Psoas muscle (tissue), 8 donors: ENCODE data around the gene PCK1. TPM values are rescaled to one million over a fixed set of nuclear protein-coding genes. Genes with fewer than 3 reads are reported as not detected.

Experiments used
- ATAC-seq, 4 donors: fragments of 200-7000 bp; cut with Tn5 transposase; one replicate each; pipeline ENCODE4 v1.9.1; 2020; ENCODE audit warnings: moderate library complexity in 3 of 4, mild to moderate bottlenecking in 2 of 4
- DNase-seq, 2 donors: peaks; one replicate each; pipeline ENCODE4 v3.0.0-alpha.2; 2020
- H3K27ac ChIP-seq: fragments of 200-600 bp; one replicate; pipeline ENCODE4 v1.8.0; 2022
- H3K27me3 ChIP-seq, 3 donors: fragments of 200-600 bp in 1 of 3; one replicate each; pipeline versions ENCODE4 v1.6.1 to v1.8.0; 2013 to 2022; ENCODE audit warnings: low read length in 2 of 3, mild to moderate bottlenecking in 2 of 3, moderate library complexity in 1 of 3; ENCODE audit not compliant: insufficient read depth in 3 of 3
- H3K36me3 ChIP-seq, 2 donors: fragments of 200-600 bp in 1 of 2; one replicate each; pipeline versions ENCODE4 v1.6.1 to v1.8.0; 2013 to 2022; ENCODE audit warnings: low read depth in 1 of 2, mild to moderate bottlenecking in 1 of 2, moderate library complexity in 1 of 2; ENCODE audit not compliant: insufficient read depth in 1 of 2
- H3K4me1 ChIP-seq: fragments of 200-600 bp; one replicate; pipeline ENCODE4 v1.8.0; 2022
- H3K4me3 ChIP-seq: fragments of 200-600 bp; one replicate; pipeline ENCODE4 v1.8.0; 2022; ENCODE audit warnings: mild to moderate bottlenecking
- H3K9me3 ChIP-seq: fragments of 200-600 bp; one replicate; pipeline ENCODE4 v1.8.0; 2022
- CTCF ChIP-seq: fragments of 200-600 bp; IDR thresholded peaks from one replicate; pipeline ENCODE4 v1.8.0; 2022; ENCODE audit warnings: antibody characterized with exemption
- WGBS, 3 donors: extraction: QIAGEN DNeasy Blood & Tissue Kit; methylation state at CpG; one replicate each; pipeline versions ENCODE4 v1.1.6 to v1.1.7; 2013; 5-methylcytosine and 5-hydroxymethylcytosine counted together
- intact Hi-C, 2 donors: fragments of 100-400 bp; cut with DNase I; formaldehyde crosslinking; loops; one replicate each; pipeline versions ENCODE4 v1.11.0 to v1.14.2; 2022
- polyA plus RNA-seq, 3 donors: library from polyadenylated mRNA; stranded (reverse); fragments of 200-250 nt; gene quantifications; one replicate each; pipeline ENCODE4 v1.2.3, GENCODE V29; 2013
- total RNA-seq, 4 donors: library from RNA; stranded (reverse); fragmentation: NEBNext Ultra II Directional in 2 of 4; extraction: Animal tissue kit (Norgen Biotek cat#: 25700) in 2 of 4; gene quantifications; one replicate each; pipeline versions ENCODE4 v1.2.1 to v1.2.4, GENCODE V29; 2021 to 2023
- donor health status: healthy with polysubstance abuse.
- donor health status: DM: no; HTN: no; CAD: no; lungs with moderate emphysema.
- donor health status: Bipolar disorder and iron deficiency.
- donor health status: healthy.
- donor health status: DM: yes; HTN: yes; CAD: no.
- donor health status: DM: no; HTN: no; CAD: no.
- donor health status: DM: no; HTN: no; CAD: no.
- donor health status: DM: yes; HTN: yes; CAD: no.

The PCK1 gene
- total and polyA plus RNA-seq, 7 donors = 0.24 to 0.81 (median 0.41) TPM

- intact Hi-C loops = no loop called here
- H3K4me1 ChIP-seq = no peaks in the 10 kb centered on the region
- no peaks in the 10 kb centered on the region for H3K9me3 ChIP-seq
- H3K27me3 ChIP-seq = peaks cover 0 to 9% (median 5%) of the 10 kb centered on the region in 3 donors
- ATAC-seq (no peak), DNase-seq (no peak)
- 74 to 77% (median 76%) methylated on average over 5 of the region's 5 CpGs for WGBS, 3 donors
- no peak overlapping the region for H3K27ac ChIP-seq
- no peak for TF ChIP-seq CTCF
- H3K4me3 ChIP-seq = no peak overlapping the region
- no peaks in the 10 kb centered on the region for H3K36me3 ChIP-seq
Measured at GRCh38 chr20:57535297-57535696, 25.6 kb upstream of the PCK1 start.

GRCh38 chr20:57536120-57536708 lies 24.7 kb upstream of the PCK1 start:
- Histone ChIP-seq H3K4me1 (no peaks in the 10 kb centered on the region), H3K27me3 (peaks cover 0 to 9% (median 5%) of the 10 kb centered on the region in 3 donors), H3K27ac (no peak overlapping the region), H3K36me3 (no peaks in the 10 kb centered on the region), H3K9me3 (no peaks in the 10 kb centered on the region), H3K4me3 (no peak overlapping the region)
- 63 to 69% (median 65%) methylated on average over 3 of the region's 3 CpGs for WGBS, 3 donors
- DNase-seq (no peak), ATAC-seq (no peak)
- intact Hi-C loops = no loop called here
- TF ChIP-seq CTCF = no peak

GRCh38 chr20:57536771-57537724 lies 23.9 kb upstream of the PCK1 start:
- peaks cover 0 to 9% (median 5%) of the 10 kb centered on the region in 3 donors for H3K27me3 ChIP-seq
- WGBS, 3 donors = 58 to 62% (median 62%) methylated on average over 4 of the region's 4 CpGs

GRCh38 chr20:57537822-57538221 lies 23.1 kb upstream of the PCK1 start:
- no peak for ATAC-seq
- intact Hi-C loops = no loop called here
- DNase-seq = no peak
- H3K36me3 ChIP-seq = no peaks in the 10 kb centered on the region
- no peak overlapping the region for H3K27ac ChIP-seq
- no peaks in the 10 kb centered on the region for H3K9me3 ChIP-seq
- H3K27me3 ChIP-seq = peaks cover 0 to 9% (median 5%) of the 10 kb centered on the region in 3 donors
- TF ChIP-seq CTCF = no peak
- H3K4me1 ChIP-seq = no peaks in the 10 kb centered on the region
- H3K4me3 ChIP-seq = no peak overlapping the region
- 84 to 87% (median 87%) methylated on average over 2 of the region's 2 CpGs for WGBS, 3 donors

More at GRCh38 chr20:57536771-57537724, 23.9 kb upstream of the PCK1 start:
- no peak for ATAC-seq
- intact Hi-C loops = no loop called here
- no peak overlapping the region for H3K4me3 ChIP-seq
- H3K27ac ChIP-seq = no peak overlapping the region
- DNase-seq = no peak
- H3K9me3 ChIP-seq = no peaks in the 10 kb centered on the region
- TF ChIP-seq CTCF = no peak
- no peaks in the 10 kb centered on the region for H3K4me1 ChIP-seq
- no peaks in the 10 kb centered on the region for H3K36me3 ChIP-seq
